ENCODE results near the gene CNTNAP4. TPM values are rescaled to one million over a fixed set of nuclear protein-coding genes. Genes with fewer than 3 reads are reported as not detected.

CNTNAP4 gene
- polyA plus RNA-seq, 1 donor (not counting 4 experiments of a cell fraction or from before 2014, with no cell fraction given): 0.08 TPM

DNA sequence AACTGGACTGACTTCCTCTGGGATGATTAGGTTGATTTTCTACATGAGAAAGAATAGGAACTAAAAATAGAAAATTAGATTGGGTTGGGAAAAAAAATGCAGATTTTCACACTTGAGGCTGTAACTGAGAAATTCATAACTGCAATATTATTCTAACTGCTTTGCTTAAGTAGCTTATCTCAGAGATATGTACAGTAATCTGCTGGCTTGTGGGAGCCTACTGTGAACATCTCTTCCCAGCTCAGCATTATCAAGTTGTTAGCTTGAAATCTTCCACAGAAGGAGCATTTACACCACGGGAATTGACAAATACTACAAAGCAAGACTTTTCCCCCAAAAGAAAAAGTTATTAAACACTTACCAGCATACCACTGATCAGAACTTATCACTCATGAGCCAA is 58.9 kb downstream of the CNTNAP4 start:
- FAIRE-seq: no peak

DNA sequence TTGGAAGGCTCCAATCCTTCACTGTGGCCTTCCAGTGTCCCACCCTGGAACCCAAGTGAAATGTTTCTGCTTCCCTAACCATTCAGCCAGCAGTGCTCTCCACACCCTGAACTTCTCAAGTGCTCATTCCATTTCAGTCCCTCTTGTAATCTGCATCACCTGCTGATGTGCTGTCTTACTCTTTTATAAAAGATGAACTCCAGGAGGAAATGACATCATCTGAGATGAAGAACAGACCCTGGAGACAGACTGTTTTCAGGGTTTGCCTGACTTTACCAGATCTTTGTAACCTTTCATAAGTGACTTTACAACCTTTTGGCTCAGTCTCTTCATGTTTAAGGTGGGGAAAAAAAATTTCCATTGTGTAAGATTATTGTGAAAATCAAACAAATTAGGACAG is 61.3 kb downstream of the CNTNAP4 start:
- Histone ChIP-seq H3K4me1 (ENCODE audit: control insufficient read depth, extremely low read depth, insufficient read depth, low read length) (no peaks in the 10 kb centered on the region), H3K27ac (ENCODE audit: control insufficient read depth, insufficient read depth, low read length) (no peak overlapping the region)
- FAIRE-seq: no peak

More for the DNA sequence above, 58.9 kb downstream of the CNTNAP4 start:
- H3K4me1 ChIP-seq (ENCODE audit: control insufficient read depth, extremely low read depth, insufficient read depth, low read length): no peaks in the 10 kb centered on the region
- no peak overlapping the region for H3K27ac ChIP-seq (ENCODE audit: control insufficient read depth, insufficient read depth, low read length)
- H3K9ac ChIP-seq (ENCODE audit: control insufficient read depth, extremely low read depth, insufficient read depth, low read length): no peak overlapping the region
- no peak overlapping the region for H2AFZ ChIP-seq (ENCODE audit: control insufficient read depth, low read length)
- H3K27me3 ChIP-seq (ENCODE audit: control insufficient read depth, extremely low read depth, insufficient read depth, low read length): no peaks in the 10 kb centered on the region
- no peak for DNase-seq (ENCODE audit: low read depth, low spot score)
- H3K9me3 ChIP-seq (ENCODE audit: control insufficient read depth, low read depth, low read length): no peaks in the 10 kb centered on the region
- H3K9me1 ChIP-seq (ENCODE audit: control insufficient read depth, extremely low read depth, insufficient read depth, low read length): no peaks in the 10 kb centered on the region
- TF ChIP-seq, protein P1, sequence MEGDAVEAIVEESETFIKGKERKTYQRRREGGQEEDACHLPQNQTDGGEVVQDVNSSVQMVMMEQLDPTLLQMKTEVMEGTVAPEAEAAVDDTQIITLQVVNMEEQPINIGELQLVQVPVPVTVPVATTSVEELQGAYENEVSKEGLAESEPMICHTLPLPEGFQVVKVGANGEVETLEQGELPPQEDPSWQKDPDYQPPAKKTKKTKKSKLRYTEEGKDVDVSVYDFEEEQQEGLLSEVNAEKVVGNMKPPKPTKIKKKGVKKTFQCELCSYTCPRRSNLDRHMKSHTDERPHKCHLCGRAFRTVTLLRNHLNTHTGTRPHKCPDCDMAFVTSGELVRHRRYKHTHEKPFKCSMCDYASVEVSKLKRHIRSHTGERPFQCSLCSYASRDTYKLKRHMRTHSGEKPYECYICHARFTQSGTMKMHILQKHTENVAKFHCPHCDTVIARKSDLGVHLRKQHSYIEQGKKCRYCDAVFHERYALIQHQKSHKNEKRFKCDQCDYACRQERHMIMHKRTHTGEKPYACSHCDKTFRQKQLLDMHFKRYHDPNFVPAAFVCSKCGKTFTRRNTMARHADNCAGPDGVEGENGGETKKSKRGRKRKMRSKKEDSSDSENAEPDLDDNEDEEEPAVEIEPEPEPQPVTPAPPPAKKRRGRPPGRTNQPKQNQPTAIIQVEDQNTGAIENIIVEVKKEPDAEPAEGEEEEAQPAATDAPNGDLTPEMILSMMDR (optimal IDR thresholded peaks at IDR 0.05 in 1 of 3, IDR thresholded peaks at IDR 0.05 in 1 of 3, conservative IDR thresholded peaks at IDR 0.05 in 1 of 3; ENCODE audit: extremely low read depth in 1 of 3, insufficient read depth in 2 of 3, low read length in 3 of 3): no peak
- TF ChIP-seq EZH2 (IDR thresholded peaks at IDR 0.05; ENCODE audit: low read length): no peak
- dilution Hi-C loops (cut with MboI; ENCODE audit: extremely low pct_ligation_motif_present, low sequenced_read_pairs): no loop called here
- no peaks in the 10 kb centered on the region for H4K20me1 ChIP-seq (ENCODE audit: control insufficient read depth, extremely low read depth, insufficient read depth, low read length)
- no peak overlapping the region for H3K4me3 ChIP-seq (ENCODE audit: control insufficient read depth in 2 of 3, extremely low read depth in 1 of 3, insufficient read depth in 2 of 3, low read depth in 1 of 3, low read length in 3 of 3)
- H3K79me2 ChIP-seq (ENCODE audit: control insufficient read depth, insufficient read depth, low read length): no peaks in the 10 kb centered on the region
- H3K4me2 ChIP-seq (ENCODE audit: control insufficient read depth, extremely low read depth, insufficient read depth, low read depth, low read length): no peak overlapping the region
- no peaks in the 10 kb centered on the region for H3K36me3 ChIP-seq (ENCODE audit: control insufficient read depth in 2 of 2, extremely low read depth in 1 of 2, insufficient read depth in 2 of 2, low read length in 2 of 2)

More for the DNA sequence above, 61.3 kb downstream of the CNTNAP4 start:
- no peak for DNase-seq (ENCODE audit: low read depth, low spot score)
- Histone ChIP-seq H3K4me2 (ENCODE audit: control insufficient read depth, extremely low read depth, insufficient read depth, low read depth, low read length) (no peak overlapping the region), H3K9ac (ENCODE audit: control insufficient read depth, extremely low read depth, insufficient read depth, low read length) (no peak overlapping the region), H2AFZ (ENCODE audit: control insufficient read depth, low read length) (no peak overlapping the region), H4K20me1 (ENCODE audit: control insufficient read depth, extremely low read depth, insufficient read depth, low read length) (no peaks in the 10 kb centered on the region), H3K9me3 (ENCODE audit: control insufficient read depth, low read depth, low read length) (no peaks in the 10 kb centered on the region), H3K79me2 (ENCODE audit: control insufficient read depth, insufficient read depth, low read length) (no peaks in the 10 kb centered on the region), H3K36me3 (ENCODE audit: control insufficient read depth in 2 of 2, extremely low read depth in 1 of 2, insufficient read depth in 2 of 2, low read length in 2 of 2) (no peaks in the 10 kb centered on the region), H3K4me3 (ENCODE audit: control insufficient read depth in 2 of 3, extremely low read depth in 1 of 3, insufficient read depth in 2 of 3, low read depth in 1 of 3, low read length in 3 of 3) (no peak overlapping the region), H3K27me3 (ENCODE audit: control insufficient read depth, extremely low read depth, insufficient read depth, low read length) (no peaks in the 10 kb centered on the region), H3K9me1 (ENCODE audit: control insufficient read depth, extremely low read depth, insufficient read depth, low read length) (no peaks in the 10 kb centered on the region)
- dilution Hi-C loops (cut with MboI; ENCODE audit: extremely low pct_ligation_motif_present, low sequenced_read_pairs): no loop called here
- TF ChIP-seq, protein P1 (optimal IDR thresholded peaks at IDR 0.05 in 1 of 3, IDR thresholded peaks at IDR 0.05 in 1 of 3, conservative IDR thresholded peaks at IDR 0.05 in 1 of 3; ENCODE audit: extremely low read depth in 1 of 3, insufficient read depth in 2 of 3, low read length in 3 of 3): no peak
- no peak for TF ChIP-seq EZH2 (IDR thresholded peaks at IDR 0.05; ENCODE audit: low read length)

Data from keratinocyte (primary cell).